GM19238 (cell line): ENCODE measurements around the gene NIPSNAP2.
"Not testable (repeated sequence)": the region's sequence is repeated elsewhere in the genome, so short reads cannot be mapped to it uniquely, and the experiment has no call there.

Source experiments
- DNase-seq: peaks from one replicate; pipeline ENCODE4 v3.0.0; 2011; ENCODE audit warnings: low spot score; ENCODE audit not compliant: insufficient read length

The NIPSNAP2 gene

DNA sequence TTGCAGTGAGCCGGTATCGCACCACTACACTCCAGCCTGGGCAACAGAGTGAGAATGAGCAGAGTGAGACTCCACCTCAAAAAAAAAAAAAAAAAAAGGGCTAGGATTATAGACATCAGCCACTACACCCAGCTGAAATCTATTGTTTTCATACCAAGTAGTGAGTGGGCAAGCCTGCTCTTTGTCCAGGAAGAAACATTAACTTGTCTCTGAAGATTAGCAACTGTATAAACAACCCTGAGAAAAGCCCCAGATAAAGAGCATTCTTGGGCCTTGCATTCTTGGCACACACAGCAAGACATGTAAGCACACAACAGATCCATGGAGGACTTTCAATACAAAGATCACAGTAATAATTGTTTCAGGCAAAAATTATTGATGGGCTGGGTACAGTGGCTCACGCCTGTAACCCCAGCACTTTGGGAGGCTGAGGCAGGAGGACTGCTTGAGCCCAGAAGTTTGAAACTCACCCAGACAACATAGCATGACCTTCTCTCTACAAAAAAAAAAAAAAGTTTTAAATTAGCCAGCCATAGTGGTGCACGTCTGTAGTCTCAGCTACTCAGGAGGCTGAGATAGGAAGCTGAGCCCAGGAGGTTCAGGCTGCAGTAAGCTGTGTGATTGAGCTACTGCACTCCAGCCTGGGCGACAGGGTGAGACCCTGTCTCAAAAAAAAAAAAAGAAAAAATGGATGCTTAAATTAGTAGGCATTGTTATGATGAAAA, 82.5 kb downstream of the NIPSNAP2 start:
- DNase-seq, result no peak

DNA sequence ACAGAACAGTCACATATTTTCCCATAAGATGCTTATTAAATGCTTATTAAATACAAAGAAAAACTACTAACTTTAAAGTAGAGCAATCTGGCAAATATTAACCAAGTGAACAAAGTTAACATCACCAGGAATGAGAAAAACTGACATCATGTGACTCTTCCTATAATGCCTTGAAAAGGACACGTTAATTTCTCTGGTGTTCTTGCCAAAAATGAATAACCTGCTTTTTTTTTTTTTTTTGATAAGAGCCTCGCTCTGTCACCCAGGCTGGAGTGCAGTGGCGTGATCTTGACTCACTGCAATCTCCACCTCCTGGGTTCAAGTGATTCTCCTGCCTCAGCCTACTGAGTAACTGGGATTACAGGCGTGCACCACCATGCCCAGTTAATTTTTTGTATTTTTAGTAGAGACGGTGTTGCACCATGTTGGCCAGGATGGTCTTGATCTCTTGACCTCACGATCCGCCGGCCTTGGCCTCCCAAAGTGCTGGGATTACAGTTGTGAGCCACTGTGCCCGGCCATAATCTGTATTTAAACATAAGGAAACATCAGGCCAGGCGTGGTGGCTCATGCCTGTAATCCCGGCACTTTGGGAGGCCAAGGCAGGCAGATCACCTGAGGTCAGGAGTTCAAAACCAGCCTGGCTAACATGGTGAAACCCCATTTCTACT, 83.2 kb downstream of the NIPSNAP2 start:
- not testable (repeated sequence) for DNase-seq

DNA sequence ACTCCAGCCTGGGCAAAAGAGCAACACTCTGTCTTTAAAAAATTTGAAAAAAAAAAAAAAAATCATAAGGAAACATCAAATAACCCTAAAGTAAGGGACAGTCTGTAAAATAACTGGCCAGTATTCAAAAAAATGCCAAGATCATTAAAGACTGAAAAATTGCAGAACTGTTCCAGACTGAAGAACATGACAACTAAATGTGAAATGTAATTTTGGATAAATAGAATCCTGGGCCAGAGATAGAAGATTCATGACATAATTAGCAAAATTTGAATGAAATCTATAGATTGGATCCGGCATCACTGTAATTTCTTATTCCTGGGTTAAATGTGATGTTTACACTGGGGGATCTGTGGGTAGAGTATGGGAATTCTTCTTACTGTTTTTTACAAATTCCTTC, 83.9 kb downstream of the NIPSNAP2 start:
- no peak for DNase-seq

DNA sequence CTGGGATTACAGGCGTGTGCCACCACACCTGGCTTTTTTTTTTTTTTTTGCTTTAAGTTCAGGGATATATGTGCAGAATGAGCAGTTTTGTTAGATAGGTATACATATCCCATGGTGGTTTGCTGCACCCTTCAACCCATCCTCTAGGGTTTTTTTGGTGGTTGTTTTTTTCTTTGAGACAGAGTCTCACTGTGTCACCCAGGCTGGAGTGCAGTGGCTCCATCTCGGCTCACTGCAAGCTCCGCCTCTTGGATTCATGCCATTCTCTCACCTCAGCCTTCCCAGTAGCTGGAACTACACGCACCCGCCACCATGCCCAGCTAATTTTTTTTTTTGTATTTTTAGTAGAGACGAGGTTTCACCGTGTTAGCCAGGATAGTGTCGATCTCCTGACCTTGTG, 84.4 kb downstream of the NIPSNAP2 start:
- DNase-seq, result not testable (repeated sequence)
